ENCODE results near the gene ZNF768.

DNA sequence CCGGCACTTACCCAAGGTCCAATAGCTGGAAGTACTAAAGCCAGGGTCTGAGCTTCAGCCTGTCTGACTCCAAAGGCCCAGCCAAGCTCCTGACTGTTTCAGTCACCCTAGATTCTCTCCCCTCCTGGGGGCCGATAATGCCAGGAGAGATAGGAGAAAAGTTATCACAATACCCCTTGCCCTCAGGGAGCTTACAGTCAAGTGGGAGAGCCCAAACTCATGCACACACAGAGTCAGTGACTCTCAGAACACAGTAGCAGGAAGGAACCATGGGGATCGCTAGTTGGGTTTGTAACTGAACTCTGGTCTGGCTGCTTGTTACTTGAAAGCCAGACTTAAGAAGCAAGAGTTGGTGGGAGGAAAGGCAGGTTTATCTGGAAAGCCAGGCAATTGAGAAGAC lies 14.9 kb downstream of the ZNF768 start:
- TF ChIP-seq POLR2A (IDR thresholded peaks at IDR 0.05; ENCODE audit: low read depth, low read length), result no peak
- TF ChIP-seq TAF1 (IDR thresholded peaks at IDR 0.05; ENCODE audit: borderline replicate concordance, low read depth, low read length), result no peak

All from GM12892 (cell line).